Activated naive CD4-positive, alpha-beta T cell treated with Interleukin-2 at 50 U/mL for 16 hours (primary cell): ENCODE measurements around the gene TMEM121B.
A peak's percentile ranks its signal among the peaks of the same experiment; 100 is the strongest.

Source experiments
- DNase-seq: peaks from one replicate; pipeline ENCODE4 v3.0.0-alpha.2; 2020

The TMEM121B gene

DNA sequence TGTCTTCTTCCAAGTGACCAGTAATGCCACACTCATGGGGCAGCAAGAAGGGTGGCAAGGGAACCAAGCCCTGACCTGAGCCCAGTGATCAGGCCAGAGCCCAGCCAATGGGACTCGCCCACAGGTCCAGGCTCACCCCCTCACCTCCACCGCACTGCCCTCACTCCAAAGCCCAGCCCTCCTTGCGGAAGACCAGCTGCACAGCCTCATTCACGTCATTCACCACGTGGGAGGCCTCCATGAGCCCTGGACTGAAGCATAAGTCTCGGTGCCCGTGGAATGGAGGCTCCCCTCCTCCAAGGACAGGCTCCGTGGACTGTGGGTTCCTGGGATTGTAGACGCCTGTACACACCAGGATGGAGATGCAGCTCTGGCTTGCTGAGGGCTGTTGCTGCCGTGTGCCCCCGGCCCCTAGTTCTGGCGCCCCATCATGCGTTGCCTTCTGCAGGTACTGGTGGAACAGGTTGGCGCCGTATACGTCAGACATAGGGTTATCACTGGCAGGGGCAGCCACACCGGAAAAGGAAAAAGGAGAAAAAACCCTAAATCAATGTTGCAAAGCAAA, 16.8 kb upstream of the TMEM121B start:
- DNase-seq, result no peak

DNA sequence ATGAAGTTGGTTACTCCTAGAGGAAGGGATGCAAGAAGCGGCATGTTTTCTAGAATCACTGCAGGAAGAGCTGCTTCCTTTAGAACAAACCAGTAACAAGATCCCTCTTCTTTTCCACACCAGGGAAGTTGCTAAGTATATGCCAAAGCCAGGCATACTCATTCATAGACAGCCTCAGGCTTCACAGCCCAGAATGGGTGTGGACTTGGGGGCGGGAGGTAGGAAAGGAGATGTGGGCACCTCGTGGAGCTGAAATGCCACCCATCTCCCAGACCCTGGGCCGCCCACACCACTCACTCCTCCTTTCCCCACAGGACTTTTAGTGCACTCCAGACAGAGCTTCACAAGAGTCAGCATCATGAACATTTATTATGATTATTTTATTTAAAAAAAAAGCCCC, 16.0 kb upstream of the TMEM121B start:
- DNase-seq, result no peak

DNA sequence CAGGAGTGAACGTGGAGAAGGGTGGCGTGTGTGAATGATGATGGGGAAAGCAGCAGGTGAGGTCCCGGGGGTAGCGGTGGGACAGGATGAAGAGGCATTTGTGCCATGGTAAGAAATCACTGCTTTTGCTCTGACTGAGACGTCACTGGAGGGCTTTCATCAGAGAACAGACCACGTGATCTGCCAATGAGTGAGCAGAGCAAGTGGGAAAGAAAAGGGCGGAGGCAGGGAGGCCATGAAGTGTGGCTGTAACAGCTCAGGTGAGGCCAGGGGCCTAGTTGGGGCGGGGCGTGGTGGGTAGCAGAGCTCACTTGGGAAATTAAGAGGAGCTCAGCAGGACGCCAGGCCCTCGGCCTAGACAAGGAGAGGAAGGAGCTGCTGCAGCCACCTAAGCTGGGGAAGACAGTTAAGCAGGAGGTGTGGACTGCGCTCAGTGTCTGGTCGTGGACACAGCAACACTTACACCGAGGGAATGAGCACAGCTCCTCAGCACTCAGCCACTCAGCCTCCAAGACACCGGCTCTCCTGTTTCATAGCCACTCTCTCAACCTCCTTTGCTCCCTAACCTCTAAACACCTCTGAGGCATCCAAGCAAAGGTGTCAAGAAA, 14.1 kb upstream of the TMEM121B start:
- no peak for DNase-seq

DNA sequence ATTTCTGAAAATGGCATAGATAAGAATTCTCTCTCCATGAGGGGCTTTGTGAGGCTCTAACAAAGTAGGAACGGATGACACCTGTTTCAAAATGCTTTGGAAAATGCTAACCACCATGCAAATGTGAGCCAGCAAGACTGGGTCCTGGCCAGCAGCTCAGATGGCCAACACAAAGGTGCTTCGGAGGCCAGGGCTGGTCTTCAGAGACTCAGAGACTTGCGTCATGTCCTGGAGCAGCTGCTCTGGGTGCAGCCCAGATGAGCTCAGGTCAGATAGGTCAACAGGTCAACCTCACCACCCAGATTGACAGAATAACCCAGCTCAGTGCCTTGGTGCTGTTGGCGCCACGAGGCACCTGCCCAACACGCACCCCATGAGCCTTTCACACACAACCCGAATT, 12.0 kb upstream of the TMEM121B start:
- no peak for DNase-seq

DNA sequence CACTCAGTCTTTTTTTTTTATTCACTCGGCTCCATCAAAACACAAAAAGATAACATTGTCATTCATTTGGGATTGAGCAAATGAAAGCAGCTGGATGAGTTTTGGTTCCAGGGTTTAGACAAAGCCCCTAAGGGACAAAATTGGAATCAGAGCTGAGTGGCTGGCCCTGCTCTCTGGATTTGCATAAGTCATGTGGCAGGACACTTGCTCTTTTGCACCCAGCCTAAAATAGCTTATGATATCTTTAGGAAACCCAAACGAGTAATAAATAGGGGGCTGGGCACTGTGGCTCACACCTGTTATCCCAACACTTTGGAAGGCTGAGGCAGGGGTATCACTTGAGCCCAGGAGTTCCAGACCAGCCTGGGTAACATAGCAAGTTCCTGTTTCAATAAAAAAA, 11.0 kb upstream of the TMEM121B start:
- no peak for DNase-seq

DNA sequence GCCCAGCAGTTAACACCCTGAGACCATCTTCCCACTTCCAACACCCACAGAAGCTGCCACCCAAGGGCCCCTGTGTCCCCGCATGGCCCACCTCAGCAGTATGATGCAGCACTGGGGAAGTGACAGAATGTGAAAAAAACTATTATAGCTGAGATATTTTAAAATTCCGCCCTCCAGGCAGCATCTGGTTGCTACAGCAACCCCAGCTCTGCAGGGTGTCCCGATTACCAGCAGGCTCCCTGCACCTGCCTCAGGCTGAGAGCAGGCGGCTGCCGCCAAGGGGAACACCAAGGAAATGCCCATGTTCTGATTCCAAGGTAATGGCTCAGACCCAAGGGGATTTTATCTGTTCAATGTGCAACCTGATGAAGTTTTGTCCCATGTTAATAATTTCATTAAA, 10.5 kb upstream of the TMEM121B start:
- DNase-seq, result no peak

DNA sequence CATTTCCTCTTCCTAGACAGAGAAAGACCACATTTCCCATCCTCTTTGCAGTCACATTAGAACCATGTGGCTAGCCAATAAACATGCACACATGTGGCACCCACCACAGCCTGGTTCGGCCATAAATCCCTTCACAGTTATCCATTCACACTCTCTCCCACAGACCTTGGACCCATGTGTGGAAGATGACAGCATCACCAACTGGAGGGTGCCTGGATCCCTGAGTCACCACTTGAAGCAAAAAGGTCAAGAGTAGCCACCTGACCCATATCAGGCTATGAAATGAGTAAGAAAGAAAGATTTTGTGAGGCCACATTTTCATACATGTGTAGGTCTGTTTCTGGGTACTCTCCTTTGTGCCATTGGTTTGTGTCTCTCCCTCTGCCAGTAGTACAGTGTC, 9.0 kb upstream of the TMEM121B start:
- no peak for DNase-seq

DNA sequence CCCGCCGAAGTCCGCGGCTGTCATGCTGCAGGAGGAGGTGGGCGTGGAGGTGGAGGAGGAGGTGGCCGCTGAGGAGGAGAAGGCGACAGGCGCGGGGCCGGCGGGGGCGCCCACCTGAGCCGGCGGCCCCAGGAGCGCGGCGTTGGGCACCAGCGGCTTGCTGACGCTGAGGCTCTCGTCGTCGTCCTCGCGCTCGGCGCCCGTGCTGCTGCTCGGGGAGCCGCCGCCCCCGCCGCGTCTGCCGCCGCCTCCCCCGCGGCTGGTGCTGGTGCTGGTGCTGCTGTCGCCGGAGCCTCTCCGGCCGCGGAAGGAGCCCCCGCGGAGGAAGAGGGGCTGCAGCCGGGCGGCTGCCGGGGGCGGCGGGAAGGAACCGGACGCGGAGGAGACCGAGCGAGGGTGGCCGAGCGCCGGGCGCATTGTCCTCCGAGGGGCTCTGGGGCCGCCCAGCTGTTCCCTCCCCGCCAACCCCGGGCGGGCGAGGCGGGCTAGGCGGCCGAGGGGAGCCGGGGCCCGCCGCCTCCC, 388 bp downstream of the TMEM121B start:
- DNase-seq, result peak; percentile 39

DNA sequence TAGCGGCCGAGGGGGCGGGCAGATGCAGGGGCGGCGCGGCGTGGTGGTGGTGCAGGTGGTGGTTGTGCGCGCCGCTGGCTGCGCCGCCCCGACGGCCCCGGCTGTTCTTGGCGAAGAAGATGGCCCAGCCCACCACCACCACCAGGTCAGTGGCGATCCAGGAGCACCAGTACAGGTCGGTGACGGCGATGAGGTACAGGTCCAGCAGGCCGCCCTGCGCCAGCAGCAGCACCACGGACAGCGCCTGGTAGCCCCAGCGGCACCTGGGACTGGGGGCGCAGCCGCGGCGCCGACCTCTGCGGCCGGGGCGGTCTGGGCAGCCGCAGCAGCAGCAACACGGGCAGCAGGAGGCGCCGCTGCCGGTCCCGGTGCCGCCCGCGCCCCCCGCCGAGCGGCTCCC, 879 bp downstream of the TMEM121B start:
- peak; percentile 59 for DNase-seq

DNA sequence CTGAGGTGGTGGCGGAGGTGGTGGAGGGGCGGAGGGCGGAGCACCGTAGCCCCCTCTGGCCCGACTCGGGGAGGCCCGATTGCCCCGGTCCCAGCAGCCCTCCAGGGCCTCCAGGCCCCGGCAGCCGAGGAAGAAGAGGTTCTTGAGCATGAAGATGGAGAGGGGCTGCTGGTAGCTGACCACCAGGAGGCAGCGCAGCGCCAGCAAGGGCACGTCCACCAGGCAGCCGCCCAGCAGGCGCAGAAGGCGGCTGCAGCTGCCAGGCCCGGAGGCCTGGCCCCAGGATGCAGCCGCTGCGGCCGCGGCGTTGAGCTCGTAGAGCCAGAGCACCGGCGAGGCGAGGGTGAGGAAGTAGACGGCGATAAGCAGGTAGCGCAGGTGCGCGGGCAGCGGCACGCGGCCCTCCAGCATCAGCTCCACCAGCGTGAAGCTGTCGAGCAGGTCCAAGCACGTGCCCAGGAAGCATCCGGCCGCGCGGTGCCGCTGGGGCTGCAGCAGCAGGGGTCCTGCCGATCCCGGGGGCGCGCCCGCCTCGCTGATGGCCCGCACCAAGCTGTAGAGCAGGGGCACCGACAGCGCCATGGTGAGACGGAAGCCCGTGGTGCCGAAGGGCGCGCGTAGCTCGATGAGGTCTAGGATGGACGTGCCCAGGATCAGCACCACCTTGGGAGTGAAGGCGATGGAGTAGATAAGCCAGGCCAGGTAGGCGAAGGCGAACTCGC, 1.5 kb downstream of the TMEM121B start:
- DNase-seq, result no peak

DNA sequence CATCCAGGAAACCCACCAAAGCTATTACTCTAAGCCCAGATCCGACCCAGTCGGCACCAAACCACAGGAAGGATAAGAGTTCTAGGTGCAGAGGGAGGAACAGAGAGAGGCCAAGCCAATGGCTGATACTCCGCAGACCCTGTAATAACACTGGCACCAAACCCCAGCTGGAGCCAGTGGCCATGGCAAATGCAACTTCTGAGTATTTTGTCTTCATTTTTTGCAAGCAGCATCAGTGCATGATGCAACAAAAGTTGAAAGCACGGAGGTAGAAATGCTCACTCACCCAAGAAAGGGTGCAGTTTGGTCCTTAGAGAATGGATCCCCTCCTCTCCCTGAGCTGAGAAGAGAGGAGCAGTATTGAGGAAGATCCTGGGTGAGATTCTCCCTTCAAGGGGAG, 2.8 kb downstream of the TMEM121B start:
- no peak for DNase-seq

DNA sequence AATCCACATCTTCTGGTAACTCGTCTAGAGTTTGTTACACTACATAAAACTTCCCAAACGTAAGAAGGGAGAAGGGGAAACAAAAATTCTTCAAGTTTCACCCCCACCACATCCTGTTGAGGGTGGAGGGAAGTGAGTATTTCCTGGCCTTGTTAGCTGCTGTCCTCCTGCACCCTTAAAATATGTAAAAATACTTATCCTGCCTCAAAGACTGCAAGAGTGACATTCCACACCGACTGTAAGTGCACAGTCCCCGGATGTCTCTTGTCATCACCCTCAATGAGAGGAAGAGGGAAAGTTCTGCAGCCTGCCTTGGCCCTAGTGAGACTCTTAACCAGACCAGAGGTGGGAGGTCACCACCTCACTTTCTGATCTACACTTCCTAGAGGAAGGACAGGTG, 3.3 kb downstream of the TMEM121B start:
- DNase-seq, result no peak

DNA sequence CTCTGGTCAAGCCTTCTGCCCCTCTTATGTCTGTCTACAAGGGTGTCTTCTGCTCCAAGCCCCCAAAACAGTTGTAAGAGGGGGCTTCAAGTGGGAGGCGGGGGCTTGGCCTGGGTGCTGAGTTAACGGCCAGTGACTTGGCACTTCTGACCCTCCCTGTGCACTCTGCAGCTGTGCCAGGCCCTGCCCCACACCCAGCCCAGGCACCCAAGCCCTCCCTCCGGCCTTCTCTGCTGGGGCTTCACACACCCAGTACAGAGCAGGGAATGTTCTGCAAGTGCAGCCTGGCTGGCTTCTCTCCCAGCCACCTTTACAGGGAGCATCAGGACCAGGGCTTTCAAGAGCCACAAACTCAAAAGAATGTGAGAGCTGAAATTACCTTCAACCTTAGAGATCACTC, 3.8 kb downstream of the TMEM121B start:
- DNase-seq, result no peak

DNA sequence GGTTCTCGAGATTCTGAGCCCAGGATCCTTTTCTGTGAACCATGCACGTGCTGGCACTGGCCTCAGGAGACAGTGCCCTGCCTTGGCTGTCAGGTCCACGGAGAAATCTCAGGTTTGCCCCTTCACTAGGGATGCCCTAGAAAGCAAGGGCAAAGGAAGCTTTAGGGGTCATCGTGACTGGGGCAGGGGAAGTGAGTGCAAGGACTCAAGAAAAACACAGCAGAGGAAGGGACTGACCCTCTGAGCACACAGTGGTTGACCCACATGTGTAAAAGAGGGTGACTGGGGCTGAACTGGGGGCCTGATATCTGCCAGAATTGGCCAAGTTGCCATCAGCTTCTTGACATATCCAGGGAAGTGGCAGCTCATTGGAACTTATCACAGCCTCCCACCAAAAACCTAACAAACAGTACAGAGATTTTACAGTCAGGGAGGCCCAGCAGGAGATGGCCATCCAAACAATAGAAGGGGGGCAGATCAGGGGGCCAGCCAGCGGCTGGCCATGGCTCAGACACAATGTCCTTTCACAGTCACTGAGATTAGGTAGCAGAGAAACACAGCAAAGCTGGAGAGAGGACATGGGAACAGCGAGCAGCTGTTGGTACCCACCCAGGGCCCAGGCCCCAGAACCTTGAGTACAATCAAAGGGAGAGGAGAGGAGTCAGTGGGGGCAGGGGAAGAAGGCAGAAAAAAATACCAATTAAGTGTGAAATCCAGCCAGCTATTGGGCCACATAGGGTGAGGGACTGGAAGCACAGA, 4.4 kb downstream of the TMEM121B start:
- DNase-seq, result no peak

DNA sequence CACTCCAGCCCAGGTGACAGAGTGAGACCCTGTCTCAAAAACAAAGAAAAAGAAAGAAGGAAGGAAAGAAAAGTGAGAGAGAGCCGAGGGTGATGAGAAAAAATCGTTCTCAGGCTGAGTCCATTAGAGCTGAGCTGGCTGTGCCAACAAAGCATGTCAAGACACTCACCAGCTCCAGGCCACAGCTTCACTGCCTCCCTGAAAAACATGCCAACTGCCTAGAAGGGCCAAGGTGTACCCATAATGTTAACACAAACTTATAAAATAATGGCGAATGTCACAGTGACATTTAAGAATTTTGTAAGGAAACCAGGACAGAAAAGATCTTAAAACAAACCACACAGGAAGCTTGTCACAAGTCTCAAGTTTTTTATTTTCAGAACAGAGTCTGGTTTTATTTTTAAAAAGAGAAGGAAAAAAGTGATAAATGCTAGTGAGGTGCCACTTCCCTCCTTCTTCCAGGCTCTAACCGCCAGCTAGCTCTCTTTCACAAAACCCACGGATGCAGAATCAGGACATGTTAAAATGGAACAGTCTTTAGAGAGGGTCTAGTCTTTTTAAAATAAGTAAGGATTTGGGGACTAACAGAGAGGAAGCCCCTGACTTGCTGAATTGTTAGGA, 5.1 kb downstream of the TMEM121B start:
- DNase-seq, result no peak

DNA sequence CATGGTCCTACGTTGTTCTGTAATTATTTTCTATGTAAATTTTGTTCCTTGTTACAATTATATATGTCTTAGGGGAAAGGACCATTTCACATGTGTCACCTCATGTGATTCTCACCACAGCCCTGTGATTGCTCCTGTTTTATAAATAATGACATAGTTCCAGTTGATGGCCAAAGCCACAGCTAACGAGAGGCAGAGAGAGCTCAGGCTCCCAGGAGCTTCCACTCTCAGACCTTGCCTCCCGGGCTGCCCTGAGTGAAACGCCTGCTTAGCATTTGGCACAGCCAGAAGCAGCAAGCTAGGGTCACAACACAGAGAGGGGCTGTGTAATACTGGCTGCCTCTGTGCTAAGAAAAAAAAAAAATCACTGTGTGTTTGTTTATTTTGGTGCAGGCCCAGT, 5.9 kb downstream of the TMEM121B start:
- no peak for DNase-seq

DNA sequence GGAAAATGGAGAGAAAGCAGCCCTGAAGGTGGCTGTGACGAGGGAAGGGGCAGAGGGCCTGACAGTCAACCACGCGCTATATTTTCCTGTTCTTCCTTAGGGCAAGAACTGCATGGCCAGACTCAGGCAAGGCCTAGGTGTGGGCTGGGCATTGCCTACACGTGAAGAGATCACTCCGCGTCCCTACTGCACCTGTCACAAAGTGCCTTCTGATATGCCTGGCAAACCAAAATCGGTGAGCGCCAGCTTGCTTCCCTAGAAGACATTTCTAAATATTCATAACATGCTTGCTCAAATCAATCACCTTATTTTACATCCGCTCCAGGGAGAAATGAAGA, 6.3 kb downstream of the TMEM121B start:
- DNase-seq, result no peak

DNA sequence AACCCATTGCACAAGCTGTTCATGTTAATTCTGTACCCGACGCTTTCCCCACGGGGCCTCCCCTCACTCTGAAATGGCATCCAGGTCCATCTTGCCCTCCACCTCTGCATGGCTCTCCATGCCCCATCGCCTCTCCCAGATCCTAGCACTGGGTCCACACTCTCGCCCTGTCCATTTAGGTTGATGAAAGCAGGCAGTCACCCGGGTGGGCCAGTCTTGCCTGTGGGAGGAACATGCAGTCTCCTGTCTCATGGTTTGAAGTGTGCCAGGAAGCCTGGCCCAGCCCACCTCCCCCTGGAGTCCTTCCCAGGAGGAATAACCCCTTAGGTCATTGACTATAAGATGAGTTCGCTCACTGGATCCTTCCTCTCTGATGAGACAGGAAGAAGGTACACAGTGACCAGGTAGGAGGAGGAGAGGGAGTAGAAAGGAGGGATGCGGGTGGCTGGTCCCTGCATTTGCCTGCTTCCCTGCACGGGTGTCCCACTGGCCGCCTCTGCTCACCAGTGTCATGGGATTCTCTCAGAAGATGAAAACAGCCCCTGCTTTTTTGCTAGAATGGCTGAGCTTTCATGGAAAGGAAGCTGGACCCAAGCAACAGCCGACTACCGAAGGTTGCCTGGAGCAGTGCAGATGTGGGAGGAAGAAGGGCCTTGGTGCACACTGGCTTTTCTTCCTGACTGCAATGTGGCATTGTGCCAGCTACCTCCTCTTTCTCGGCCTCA, 6.8 kb downstream of the TMEM121B start:
- DNase-seq, result no peak

DNA sequence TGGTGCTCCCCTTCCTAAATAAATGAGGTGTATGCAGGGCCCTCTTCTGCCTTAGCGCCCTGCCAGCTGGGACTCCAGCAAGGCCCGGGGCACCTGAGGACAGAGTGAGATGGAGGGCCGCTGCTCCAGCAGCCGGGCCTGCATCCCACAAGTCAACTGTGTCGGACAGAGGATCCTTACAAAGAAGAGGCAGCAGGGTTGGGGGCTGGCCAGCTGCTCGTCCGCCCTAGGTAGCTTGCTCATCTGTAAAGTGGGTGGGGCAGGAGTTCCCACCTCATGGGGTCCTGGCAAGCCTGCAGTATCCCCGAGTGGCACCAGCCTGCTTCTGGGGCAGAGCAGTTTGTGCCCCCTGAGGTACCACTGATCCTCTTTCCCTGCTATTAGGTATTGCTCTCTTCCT, 7.6 kb downstream of the TMEM121B start:
- no peak for DNase-seq

DNA sequence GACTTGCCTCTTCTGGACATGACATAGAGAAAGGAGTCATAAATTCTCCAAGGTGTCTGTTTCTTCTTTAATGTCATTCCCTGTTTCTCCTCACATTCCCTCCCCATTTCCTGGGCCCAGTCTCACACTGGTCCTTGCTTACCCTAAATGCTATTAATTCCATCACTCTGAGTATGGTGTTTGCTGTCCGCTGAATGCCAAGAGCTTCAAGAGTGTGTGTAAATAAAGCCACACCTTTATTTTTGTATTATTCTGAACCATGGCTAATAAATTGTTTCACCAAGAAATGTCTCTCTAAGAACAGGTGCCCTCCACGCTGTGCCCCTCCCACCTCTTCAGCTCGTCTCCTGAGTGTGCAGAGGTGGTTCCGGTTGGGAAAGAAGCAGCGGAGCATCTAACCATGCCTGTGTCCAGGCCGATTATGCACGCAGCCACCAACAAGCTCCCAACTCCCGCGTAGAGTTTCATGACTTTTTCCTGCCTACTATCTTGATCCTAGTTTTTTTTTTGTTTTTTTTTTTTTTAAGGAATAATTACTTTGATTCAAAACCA, 8.6 kb downstream of the TMEM121B start:
- no peak for DNase-seq

DNA sequence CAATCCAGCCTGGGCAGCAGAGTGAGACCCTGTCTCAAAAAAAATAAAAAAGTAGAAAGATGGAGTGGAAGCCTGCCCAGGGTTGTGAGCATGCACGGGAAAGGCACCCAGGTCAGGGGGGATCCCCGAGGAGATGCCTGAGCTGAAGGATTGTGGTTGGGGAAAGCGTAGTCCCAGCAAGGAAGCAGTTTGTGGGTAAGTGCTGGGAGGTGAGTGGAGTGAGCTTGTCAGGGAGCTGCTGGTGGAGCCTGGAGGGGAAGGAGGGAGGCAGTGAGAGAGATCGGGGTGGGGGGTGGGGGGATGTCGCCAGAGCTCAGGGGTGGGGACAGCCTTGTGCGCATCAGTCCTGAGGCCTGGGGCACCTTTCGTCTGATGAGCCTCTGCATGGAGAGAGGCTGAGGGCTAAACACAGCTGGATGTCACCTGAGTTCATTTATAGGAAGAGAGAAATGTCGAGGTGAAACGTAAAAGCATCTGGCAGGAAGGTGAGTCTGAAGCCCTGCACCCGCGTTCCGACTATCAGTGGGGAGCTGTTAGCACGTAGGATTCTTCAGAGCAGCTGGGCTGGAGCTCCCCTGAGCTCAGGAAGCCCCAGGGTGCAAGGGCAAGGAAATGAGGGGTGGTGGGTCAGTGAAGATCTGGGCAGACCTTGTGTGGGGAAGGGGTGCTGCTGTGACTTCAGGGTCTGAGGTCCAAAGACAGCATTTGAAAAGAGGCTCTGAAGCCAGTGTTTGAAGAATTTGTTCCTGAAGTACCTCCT, 10.2 kb downstream of the TMEM121B start:
- no peak for DNase-seq

DNA sequence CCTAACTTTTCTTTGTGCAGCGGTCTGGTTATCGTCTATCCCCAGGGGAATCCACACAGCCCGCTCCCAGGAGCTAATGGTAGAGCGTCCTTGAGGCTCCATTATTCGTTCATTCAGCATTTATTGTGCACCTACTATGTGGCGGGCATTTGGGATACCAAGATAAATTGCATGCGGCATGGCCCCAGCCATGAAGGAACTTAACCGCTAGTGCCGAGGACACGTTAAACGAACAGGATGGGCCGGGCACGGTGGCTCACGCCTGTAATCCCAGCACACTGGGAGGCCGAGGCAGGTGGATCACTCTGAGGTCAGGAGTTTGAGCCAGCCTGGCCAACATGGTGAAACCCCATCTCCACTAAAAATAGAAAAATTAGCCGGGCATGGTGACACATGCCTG, 11.2 kb downstream of the TMEM121B start:
- DNase-seq, result no peak
